GM03348 (cell line): Measurements from ENCODE around the gene CACNA2D3.

ENCODE experiments used
- DNase-seq: peaks from one replicate; pipeline ENCODE4 v3.0.0; 2012; ENCODE audit warnings: low spot score

CACNA2D3 gene

GRCh38 chr3:54676087-54676486 lies 553.7 kb downstream of the CACNA2D3 start:
- DNase-seq = no peak

- no peak for DNase-seq
These were observed 559.4 kb downstream of the CACNA2D3 start for GRCh38 chr3:54681706-54682105.

- no peak for DNase-seq
These were observed 562.9 kb downstream of the CACNA2D3 start for GRCh38 chr3:54685213-54685612.

GRCh38 chr3:54691289-54691771 lies 569.0 kb downstream of the CACNA2D3 start:
- no peak for DNase-seq

- DNase-seq = no peak
These were observed 574.0 kb downstream of the CACNA2D3 start for GRCh38 chr3:54696313-54696712.

- no peak for DNase-seq
These were observed 575.7 kb downstream of the CACNA2D3 start for GRCh38 chr3:54698054-54698453.

GRCh38 chr3:54703923-54704322 lies 581.6 kb downstream of the CACNA2D3 start:
- DNase-seq = no peak

GRCh38 chr3:54705730-54706129 lies 583.4 kb downstream of the CACNA2D3 start:
- no peak for DNase-seq

GRCh38 chr3:54706738-54707137 lies 584.4 kb downstream of the CACNA2D3 start:
- no peak for DNase-seq

- no peak for DNase-seq
These were observed 587.4 kb downstream of the CACNA2D3 start for GRCh38 chr3:54709785-54710184.

- DNase-seq = no peak
These were observed 588.6 kb downstream of the CACNA2D3 start for GRCh38 chr3:54710954-54711353.

- DNase-seq = no peak
These were observed 590.2 kb downstream of the CACNA2D3 start for GRCh38 chr3:54712539-54712938.

GRCh38 chr3:54713031-54713430 lies 590.7 kb downstream of the CACNA2D3 start:
- no peak for DNase-seq

GRCh38 chr3:54713455-54713854 lies 591.1 kb downstream of the CACNA2D3 start:
- no peak for DNase-seq

- DNase-seq = no peak
These were observed 591.7 kb downstream of the CACNA2D3 start for GRCh38 chr3:54714035-54714434.

- DNase-seq = no peak
These were observed 595.2 kb downstream of the CACNA2D3 start for GRCh38 chr3:54717506-54717905.

GRCh38 chr3:54719914-54720313 lies 597.6 kb downstream of the CACNA2D3 start:
- DNase-seq = no peak

GRCh38 chr3:54720604-54721003 lies 598.3 kb downstream of the CACNA2D3 start:
- no peak for DNase-seq

GRCh38 chr3:54731732-54732445 lies 609.5 kb downstream of the CACNA2D3 start:
- DNase-seq = no peak

GRCh38 chr3:54733106-54734006 lies 611.0 kb downstream of the CACNA2D3 start:
- no peak for DNase-seq

GRCh38 chr3:54736459-54736858 lies 614.1 kb downstream of the CACNA2D3 start:
- DNase-seq = no peak

GRCh38 chr3:54743755-54744154 lies 621.4 kb downstream of the CACNA2D3 start:
- no peak for DNase-seq

GRCh38 chr3:54744291-54744690 lies 621.9 kb downstream of the CACNA2D3 start:
- DNase-seq = no peak
